ENCODE results near the gene RPL18.

RPL18 gene

DNA sequence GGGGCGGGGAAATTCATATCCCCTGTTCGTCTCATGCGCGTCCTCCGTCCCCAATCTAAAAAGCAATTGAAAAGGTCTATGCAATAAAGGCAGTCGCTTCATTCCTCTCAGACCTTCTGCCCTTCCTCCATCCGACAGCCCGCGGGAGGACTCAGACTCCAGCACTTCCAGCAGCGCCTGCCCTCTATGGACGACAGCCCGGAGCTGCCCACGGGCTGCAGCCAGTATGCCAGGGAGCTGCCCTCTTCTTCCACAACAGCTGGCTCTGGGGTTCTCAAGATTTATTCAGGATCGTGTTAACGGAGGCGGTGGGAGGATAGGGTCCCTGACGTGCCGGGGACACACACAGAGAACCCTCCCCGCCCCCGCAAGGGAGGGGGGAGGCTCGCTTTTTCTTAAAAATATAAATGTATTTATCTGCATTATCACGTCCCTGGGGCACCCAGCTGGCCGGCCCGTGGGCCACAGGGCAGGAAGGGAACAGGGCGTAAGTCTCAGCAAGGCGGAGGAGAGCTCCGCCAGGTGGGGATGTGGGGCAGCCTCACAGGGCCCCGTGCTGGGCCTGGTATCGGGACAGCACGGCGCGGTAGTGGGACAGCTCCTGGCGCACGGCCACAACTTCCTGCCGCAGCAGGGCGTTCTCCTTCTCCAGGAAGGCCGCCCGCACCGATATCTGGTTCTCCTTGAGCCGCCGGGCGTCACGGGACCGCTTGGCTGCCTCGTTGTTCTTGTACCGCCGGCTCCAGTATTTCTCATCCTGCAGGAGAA lies 11.5 kb upstream of the RPL18 start:
- DNase-seq (ENCODE audit: low read depth in 2 of 2): no peak

DNA sequence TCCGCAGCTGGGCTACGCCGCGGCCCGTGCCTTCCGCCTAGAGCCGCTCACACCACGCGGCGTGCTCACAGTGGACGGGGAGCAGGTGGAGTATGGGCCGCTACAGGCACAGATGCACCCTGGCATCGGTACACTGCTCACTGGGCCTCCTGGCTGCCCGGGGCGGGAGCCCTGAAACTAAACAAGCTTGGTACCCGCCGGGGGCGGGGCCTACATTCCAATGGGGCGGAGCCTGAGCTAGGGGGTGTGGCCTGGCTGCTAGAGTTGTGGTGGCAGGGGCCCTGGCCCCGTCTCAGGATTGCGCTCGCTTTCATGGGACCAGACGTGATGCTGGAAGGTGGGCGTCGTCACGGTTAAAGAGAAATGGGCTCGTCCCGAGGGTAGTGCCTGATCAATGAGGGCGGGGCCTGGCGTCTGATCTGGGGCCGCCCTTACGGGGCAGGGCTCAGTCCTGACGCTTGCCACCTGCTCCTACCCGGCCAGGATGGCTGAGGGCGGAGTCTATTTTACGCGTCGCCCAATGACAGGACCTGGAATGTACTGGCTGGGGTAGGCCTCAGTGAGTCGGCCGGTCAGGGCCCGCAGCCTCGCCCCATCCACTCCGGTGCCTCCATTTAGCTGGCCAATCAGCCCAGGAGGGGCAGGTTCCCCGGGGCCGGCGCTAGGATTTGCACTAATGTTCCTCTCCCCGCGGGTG lies 10.8 kb upstream of the RPL18 start:
- DNase-seq (ENCODE audit: low read depth in 2 of 2): no peak

DNA sequence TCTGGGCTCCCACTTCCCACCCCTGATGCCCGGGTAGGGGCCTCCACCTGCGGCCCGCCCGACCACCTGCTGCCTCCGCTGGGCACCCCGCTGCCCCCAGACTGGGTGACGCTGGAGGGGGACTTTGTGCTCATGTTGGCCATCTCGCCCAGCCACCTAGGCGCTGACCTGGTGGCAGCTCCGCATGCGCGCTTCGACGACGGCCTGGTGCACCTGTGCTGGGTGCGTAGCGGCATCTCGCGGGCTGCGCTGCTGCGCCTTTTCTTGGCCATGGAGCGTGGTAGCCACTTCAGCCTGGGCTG lies 10.3 kb upstream of the RPL18 start:
- DNase-seq (ENCODE audit: low read depth in 2 of 2): no peak

DNA sequence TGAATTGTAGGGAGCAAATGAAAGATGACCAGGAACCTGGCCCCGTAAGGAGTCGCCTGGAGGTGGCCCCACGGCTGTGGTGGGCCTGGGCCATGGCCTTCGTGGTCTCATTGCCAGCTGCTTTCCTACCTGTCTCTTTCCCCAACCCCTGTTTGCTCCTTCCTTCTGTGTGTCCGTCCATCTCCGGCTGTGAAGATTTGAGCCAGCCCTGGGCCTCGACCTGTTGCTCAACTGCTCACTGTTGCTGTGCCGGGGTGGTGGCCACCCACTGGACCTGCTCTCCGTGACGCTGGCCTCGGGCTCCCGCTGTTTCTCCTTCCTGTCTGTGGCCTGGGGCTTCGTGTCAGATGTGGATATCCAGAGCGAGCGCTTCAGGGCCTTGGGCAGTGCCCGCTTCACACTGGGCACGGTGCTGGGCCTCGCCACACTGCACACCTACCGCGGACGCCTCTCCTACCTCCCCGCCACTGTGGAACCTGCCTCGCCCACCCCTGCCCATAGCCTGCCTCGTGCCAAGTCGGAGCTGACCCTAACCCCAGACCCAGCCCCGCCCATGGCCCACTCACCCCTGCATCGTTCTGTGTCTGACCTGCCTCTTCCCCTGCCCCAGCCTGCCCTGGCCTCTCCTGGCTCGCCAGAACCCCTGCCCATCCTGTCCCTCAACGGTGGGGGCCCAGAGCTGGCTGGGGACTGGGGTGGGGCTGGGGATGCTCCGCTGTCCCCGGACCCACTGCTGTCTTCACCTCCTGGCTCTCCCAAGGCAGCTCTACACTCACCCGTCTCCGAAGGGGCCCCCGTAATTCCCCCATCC lies 9.7 kb upstream of the RPL18 start:
- no peak for DNase-seq (ENCODE audit: low read depth in 2 of 2)

DNA sequence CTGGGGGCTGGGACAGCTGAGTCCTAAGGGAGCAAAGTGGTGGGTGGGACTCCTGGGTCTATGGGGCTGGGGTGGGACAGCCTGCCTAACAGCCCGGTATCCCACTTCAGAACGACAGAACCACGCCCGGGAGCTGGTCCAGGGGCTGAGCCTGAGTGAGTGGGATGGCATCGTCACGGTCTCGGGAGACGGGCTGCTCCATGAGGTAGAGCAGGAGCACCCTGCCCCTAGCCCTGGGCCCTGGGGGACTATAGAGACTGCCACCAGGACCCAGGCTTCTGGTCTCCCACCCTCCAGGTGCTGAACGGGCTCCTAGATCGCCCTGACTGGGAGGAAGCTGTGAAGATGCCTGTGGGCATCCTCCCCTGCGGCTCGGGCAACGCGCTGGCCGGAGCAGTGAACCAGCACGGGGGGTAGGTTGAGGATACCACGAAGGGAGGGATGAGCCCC lies 8.9 kb upstream of the RPL18 start:
- no peak for DNase-seq (ENCODE audit: low read depth in 2 of 2)

DNA sequence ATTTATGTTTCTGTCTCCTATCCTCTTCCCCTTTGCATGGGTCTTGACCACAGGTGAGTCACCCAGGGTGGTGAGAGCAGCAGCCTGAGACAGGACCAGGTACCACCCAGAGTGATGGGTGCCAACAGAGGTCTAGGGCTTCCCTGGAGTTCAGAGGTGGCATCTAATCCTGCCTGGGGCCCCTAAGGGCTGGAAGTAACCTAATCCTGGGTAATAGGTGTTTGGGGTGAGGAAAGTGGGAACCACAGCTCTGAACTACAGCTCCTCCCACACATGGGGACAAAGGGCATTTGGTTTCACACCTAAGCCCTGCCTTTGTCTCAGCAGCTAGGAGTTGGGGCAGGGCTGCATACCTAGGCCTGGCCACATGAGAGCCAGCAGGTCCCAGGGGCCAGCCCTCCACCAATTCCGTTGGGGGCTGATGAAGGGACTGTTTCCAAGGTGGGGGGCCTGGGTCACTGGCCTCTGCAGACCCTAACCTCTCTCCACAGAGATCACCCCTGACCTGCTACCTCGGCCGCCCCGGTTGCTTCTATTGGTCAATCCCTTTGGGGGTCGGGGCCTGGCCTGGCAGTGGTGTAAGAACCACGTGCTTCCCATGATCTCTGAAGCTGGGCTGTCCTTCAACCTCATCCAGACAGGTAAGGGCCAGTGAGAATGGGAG lies 8.4 kb upstream of the RPL18 start:
- no peak for DNase-seq (ENCODE audit: low read depth in 2 of 2)

DNA sequence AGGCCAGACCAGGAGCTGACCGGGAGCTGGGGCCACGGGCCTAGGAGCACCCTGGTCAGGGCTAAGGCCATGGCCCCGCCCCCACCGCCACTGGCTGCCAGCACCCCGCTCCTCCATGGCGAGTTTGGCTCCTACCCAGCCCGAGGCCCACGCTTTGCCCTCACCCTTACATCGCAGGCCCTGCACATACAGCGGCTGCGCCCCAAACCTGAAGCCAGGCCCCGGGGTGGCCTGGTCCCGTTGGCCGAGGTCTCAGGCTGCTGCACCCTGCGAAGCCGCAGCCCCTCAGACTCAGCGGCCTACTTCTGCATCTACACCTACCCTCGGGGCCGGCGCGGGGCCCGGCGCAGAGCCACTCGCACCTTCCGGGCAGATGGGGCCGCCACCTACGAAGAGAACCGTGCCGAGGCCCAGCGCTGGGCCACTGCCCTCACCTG lies 6.9 kb upstream of the RPL18 start:
- DNase-seq (ENCODE audit: low read depth in 2 of 2): no peak

DNA sequence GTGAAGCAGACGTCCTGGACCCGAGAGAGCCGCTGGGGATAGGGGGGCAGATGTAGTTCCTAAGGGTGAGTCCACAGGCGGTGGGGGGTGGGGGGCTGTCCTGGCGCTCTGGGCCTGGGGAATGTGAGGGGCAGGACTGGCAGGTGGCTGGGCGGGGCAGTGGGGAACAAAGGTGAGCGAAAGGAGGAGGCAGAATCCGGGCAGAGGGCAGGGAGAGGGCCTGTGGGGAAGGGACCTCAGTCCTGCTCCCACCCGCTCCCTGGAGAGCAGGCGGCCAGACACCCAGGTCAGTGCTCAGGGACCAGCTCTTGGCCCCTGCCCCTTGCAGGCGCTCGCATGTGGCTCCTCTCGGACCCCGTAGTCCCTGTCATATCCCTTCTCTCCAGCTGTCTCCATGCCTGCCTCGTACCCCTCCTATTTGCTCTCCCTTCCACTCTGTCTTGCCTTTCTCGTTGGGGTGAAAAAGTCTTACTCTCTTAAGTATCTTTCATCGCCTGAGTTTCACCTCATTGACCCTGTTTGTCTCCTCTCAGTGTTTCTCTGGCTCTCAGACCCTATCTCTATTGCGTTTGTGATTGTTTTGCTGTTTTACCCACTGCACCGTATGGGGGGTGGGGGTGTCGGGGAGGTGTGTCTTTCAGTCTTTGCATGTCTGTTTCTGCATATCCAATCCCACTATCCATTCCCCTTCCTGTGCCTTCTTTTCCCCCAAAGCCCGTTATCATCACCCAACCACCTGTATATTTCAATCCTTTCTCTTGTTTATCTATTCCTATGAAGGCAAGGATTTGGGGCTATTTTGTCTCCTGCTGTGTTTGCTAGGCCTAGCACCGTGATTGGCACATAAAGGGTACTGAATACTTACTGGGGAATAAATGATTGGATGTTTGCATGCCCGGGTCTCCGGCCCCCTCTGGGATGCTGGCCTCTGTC lies 6.1 kb upstream of the RPL18 start:
- no peak for DNase-seq (ENCODE audit: low read depth in 2 of 2)

DNA sequence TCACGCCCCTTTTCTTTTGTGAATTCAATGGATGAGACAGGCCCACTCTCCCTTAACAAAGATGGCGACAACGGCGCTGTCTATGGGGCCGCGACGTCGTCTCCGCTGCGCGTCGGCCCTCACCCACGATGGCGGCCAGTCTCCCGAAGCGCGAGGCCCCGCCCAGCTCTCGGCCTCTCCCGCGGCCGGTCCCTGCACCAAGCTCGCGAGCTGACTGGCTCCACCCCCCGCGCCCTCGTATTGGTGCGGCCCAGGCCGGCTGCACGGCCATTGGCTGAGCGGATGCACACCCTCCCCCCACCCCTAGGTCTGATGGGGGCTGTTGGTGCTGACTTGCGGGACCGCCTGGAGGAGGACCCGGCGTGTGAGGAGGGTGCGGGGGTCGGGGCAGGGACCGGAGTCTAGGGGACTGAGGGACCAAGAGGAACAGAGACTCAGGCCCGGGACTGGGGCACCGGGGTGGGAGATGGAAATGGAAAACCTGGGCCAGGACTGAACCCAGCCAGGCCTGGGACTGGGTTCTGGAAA lies 5.2 kb upstream of the RPL18 start:
- DNase-seq (ENCODE audit: low read depth in 2 of 2): peak; percentile 92

DNA sequence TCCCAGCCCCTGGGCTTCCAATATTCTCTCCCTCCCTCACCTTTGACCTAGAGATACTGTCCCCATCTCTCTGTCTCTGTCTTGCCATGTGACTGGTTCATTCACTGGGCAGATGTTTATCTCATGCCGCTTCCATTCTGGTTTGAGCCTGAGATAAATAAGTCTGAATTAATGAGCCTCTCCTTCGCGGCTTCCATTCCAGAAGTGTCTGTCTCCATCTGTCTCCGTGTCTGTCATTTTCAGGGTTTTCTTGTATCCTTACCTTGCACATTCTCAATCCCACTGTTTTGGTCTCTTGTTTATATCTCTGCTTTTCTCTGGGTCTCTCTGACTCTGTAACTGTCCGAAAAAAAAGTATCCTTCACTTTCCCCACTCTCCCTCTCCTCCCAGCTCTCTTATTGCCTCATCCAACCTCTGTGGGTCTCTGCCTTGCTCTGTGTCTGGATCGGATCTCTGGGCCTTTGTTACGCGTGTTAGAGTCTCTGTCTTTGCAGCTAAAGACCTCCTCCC lies 4.6 kb upstream of the RPL18 start:
- DNase-seq (ENCODE audit: low read depth in 2 of 2): no peak

DNA sequence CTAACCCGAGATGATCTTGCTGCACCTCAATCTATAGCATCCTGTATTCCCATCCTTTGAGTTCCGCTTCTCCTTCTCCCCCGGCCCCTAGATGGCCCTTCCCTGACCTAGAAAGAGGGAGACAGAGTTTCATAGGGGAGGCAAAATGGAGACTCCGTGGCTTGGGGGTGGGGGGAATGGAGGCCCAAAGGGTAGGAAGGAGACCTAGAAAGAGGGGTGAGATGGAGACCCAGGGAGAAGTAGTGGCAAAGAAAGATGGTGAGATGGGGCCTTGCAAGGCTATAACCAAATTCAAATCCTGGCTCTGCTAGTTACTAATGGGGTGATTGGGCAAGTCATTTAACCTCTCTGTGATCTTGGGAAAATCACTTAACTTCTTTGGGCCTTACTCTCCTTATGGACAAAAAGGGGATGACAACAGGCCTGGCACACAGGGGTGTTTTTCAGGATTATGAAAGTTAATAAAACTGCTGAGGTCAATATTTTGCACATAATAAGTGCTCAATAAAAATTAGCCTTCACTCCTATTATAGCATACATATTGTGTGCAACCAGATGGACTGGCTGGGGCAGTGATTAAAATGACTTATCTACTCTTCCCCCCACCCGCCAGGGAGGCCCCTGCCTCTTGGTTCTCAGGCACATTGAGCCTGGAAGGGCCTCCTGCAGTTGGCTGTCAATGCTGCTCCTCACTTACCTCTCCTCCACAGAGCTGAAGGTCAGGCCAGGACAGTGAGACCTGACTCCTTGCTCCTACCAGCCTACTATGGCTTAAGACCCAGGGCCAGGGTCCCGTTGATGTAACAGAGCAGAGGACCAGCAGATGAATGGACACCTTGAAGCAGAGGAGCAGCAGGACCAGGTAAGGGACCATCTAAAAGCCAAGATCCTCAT lies 961 bp upstream of the RPL18 start:
- no peak for DNase-seq (ENCODE audit: low read depth in 2 of 2)

DNA sequence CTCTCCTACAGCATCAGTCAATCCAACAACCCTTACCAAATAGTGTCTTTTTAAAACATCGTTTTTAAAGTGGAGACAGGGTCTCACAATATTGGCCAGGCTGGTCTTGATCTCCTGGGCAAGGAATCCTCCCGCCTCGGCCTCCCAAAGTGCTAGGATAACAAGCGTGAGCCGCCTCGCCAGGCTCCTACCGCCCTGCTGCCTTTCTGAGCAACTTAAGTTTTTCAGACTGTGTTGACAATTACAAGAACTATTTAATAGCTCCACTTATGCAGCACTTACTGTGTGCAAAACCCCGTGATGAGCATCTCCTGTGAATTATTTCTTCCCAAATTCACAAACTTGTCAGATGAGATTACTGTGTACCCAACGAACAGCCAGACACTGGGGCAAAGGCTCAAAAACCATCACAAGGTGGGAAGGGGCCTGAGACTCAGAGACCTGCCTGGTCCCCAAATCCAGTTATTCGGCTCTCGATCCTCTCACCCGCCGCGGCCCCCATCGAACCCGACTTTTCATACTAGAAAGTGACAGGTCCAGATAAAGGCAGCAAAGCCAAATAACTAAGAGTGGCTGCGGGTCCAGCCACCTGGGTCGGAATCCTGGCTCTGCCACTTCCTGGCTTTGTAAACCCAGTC lies 581 bp downstream of the RPL18 start:
- DNase-seq (ENCODE audit: low read depth in 2 of 2): no peak

DNA sequence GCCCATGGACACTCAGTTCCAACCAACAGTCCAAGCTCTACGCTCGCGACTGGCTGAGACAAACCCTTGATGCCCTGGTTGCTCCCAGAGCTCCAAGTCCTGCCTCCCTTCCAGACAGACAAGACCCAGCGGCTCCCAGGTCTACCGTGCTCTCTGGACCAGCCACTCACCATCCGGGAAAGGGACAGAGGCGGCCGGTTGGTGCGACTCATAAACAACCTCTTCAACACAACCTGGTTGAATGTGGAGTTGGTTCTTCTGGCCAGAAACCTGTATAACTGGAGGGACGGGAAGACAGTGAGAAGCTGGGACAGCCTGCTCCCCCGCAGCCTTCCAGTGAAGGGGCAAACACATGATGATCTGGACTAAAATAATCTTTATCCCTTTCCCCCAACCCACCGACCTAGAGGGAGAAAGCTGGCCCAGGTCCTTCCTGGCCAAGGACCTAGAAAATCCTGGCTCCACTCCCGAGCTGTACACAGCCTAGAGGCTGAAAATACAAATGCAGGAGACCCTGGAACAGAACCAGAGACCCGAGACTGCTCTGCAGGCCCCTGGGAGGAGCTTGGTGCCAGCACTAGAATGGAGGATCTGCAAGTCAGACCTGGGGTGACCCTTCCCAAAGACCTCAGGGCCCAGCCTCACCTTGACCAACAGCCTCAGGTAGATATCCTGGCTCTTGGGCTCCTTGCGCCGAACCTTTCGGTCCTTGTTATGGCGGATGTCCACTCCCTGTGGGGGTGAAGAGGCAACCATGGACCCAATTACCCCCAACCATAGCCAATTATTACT lies 1.6 kb downstream of the RPL18 start:
- no peak for DNase-seq (ENCODE audit: low read depth in 2 of 2)

DNA sequence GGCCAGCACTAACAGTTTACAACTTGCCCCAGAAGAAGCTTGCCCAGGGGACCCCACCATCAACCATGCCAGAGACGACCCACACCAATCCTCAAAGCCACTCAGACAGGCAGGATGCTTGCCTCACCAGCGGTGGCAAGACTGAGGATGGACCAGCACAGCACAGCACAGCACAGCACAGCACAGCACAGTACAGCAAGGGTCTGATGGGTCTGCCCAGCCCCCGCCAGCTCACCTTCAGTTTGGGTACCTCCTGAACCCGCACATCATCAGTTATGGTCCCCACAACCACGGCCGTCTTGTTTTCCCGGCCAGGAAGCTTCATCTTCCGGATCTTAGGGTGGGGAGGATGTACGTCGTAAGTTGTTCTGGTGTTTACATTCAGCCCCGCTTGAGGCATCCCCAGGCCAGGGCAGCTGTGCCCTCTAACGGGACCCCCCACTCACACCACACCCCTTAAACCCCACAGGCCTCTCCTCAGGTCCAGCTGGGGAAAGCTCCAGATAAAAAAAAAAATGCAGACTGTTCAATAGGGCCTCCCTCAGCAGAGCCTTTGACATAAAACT lies 2.4 kb downstream of the RPL18 start:
- DNase-seq (ENCODE audit: low read depth in 2 of 2): no peak

DNA sequence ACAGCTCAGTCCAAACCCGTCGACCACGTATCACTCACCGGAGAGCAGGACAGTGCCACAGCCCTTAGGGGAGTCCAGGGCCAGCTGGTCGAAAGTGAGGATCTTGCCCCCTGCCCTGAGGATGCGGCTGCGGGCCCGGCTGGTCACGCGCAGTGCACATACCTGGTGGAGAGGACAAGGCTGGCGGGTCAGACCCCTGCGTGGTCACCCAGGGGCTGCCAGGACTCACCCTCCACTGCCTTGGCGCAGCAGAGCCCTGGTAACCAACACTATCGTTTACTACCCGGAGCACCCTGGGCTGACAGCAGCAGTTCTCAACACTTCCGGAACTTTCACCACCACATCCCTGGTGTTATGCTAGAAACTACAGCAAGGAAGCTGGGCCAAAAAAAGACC lies 2.9 kb downstream of the RPL18 start:
- no peak for DNase-seq (ENCODE audit: low read depth in 2 of 2)

DNA sequence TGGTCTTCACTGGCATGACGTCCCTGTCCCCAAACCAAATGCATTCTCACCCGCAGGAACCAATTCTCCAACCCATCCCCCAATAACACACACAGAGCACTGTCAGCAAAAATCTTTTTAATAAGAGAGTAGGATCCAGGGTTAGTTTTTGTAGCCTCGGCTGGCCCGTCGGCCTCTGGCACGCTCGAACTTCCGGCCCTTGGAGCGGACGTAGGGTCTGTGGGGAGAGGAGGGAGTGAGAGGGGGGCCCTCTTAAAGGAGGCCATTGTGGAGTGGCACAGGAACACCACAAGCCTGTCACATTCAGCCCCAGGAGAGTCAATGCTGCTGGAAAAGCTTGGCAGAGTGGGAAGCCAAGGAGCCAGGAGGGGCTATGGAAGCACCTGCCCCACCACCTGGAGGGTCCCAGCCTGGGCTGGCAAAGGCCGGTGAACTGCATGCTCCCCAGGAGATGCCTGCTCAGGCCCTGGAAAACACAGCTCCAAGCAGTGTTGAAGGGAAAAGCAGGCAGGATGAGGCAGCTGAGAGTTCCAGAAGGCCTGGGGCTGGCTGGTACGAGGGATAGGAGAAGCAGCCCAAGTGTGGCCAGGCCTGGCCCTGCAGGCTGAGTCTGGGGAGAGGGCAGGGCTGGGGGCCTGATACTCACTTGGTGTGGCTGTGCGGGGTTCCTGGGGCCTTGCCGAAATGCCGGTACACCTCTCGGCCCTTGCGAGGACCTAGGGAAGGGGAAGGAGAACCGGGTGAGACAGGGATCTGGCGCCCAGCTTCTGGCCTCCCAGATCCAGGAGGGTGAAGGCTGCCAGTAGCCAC lies 3.5 kb downstream of the RPL18 start:
- no peak for DNase-seq (ENCODE audit: low read depth in 2 of 2)

Measured in activated CD8-positive, alpha-beta memory T cell treated with anti-CD3 and anti-CD28 coated beads for 4 hours (primary cell).